KBM-7 (cell line): ENCODE results near the gene SMIM23.

Experiments used
- DNase-seq: peaks from one replicate; pipeline ENCODE4 v3.0.0-alpha.2; 2015
- in situ Hi-C: fragments of 300-500 bp; cut with MboI; formaldehyde crosslinking; loops from 2 replicates; pipeline ENCODE4 v1.14.3; 2020; ENCODE audit warnings: low sequenced_read_pairs, low pct_unique_long_range_greater_than_20kb, mixed read lengths

The SMIM23 gene

DNA sequence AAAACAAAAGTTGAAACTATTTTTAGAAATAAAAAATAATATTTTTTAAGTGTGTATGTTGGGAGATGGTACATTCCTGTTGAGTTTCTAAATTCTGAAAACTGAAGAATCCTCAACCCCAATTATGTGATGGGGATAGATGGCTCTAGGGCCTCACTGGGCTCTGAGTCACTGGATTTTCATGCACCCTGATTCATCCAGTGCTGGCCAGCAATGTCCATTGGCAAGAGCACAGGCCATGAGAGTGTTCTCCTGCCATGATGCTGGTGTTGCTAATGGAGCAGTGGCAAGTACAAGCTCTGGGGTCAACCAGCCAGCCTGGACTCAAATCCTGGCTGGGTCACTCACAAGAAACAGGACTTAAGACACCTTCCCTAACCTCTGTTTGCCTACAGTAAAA lies 23.3 kb downstream of the SMIM23 start:
- in situ Hi-C loops = no loop called here
- no peak for DNase-seq

DNA sequence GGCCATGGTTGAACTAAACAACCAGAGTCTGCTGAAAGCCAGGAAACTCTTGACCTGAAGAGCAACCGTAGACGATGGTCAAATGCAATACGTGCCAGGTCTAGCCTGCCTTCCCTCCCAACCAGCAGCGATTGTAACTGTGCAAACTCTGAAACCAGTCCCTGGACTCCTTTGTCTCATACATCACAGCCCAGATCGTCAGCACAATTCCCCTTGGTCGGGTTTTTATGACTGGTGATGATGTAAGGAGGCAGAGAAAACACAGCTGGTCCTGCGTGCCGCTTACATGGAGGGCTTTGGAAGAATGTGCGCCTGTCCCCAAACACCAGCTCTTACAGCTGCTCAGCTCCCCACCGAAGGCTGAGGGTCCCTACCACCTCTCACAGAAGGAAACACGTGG lies 24.6 kb downstream of the SMIM23 start:
- in situ Hi-C loops = no loop called here
- no peak for DNase-seq

DNA sequence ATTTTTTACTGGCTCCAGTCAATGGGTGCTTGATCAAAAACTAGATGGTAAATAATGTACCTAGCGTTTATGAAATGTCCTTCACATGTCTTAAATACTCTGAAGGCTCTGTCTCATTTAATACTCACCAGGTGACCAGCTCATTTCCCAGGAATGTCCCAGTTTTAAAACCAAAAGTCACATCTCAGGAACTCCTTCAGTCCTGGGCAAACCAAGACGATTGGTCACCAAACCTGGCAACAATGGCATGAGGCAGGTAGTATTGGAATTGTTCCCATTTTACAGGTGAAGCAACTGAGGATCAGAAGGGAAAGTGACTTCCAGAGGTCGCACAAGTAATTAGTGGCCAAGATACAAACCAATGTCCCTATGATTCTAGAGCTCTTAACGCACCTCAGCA lies 27.7 kb downstream of the SMIM23 start:
- in situ Hi-C loops = no loop called here
- no peak for DNase-seq

DNA sequence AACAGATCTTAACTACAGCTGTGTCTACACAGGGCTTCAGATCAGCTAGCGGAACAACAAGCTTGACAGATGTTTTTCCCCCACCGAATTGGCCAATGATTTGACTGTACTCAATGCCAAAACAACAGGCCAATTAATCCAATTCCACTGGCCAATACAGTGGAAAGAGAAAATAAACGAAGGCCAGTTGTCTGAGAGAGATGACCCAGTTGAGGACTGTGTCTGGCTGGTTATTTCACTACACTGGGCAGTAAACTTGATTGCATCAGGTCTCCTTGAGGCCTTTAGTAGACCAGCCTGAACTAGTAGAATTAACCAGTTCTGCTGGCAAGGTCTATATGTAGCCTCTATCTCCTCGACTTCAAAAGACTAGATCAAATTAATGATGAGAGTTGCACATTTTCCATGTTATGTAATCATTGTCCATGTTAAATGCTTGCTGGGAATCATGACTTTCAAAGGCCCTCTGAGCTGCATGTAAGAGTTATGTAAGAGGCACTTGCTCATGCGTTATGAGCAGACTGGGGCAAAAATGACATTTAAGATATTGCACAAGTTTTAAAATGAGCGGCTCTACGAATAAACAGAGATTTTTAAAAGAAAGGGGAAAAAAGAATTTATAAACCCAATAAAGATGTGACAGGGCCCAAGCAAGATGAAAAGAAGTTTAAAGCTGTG lies 28.3 kb downstream of the SMIM23 start:
- DNase-seq = no peak
- in situ Hi-C loops = no loop called here

DNA sequence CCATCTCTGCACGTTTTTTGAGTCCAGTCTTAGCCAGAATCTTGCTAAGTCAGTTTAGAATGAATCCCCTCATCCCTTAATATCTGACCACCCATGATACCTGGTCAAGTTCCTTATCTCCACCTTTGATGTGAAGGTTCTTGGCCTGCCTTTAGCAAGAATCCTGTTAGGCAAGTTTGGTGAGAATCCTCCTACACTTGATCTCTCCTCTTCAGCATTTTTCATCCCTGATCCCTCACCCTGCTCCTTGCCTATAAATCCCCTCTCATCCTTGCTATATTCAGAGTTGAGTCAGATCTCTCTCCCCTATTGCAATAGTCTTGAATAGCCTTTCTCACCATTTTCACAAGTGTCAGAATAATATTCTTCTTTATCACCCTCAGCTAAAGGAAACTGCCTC lies 31.0 kb downstream of the SMIM23 start:
- in situ Hi-C loops = no loop called here
- no peak for DNase-seq

DNA sequence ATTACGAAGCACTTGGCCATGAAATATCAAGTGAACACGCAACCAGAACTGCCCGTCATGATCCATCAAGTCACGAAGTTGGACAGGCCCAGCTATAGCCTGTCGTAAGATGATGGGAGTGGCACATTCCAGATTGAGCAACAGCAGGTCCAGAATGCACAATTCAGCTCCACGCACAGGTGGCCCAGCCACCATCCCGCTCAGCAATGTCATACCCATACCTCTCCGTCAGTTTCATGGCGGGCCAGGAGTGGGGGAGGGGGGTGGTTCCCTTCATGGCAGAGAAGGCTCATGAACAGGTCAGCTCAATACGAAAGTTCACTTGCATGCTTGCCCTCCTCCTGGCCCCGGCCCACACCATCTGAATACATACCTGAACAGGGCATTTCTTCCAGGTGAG lies 34.9 kb downstream of the SMIM23 start:
- no peak for DNase-seq
- in situ Hi-C loops = no loop called here

DNA sequence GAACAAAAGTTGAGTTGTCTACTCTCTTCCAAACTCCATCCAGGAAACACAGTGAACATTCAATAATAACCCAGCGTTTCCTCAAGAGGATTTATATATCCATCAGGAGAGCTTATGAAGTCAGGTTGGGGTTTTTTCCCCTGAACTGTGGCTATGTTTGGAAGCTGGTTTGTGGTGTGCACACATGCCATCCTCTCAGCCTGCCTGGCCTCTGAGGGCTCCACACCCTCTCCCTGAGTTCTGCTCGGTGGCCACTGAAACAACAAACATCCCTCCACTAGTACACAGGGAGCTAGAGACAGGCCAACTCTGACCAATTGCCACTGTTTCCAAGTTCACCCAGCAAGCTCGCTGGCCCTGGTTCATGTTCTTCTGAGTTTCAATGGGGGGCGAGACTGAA lies 35.7 kb downstream of the SMIM23 start:
- in situ Hi-C loops = no loop called here
- DNase-seq = no peak

DNA sequence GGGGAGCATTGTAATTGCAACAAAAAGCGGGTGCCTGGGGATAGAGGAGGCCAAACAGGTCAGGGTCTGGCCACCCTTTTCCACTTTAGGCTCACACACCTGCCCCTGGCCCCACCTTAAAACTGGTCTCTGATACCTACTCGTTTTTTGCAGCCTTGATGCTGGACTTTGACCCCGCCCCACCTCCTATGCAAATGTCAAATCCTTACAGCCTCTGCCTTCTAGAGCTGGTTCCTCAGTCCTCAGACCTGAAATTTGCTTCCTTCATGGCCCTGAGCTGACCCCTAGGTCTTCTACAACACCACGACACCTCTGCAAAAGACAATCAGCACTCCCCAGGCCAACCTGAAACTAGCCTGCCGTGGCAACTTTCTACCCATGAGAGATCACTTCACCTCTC lies 37.7 kb downstream of the SMIM23 start:
- no peak for DNase-seq
- in situ Hi-C loops = no loop called here

DNA sequence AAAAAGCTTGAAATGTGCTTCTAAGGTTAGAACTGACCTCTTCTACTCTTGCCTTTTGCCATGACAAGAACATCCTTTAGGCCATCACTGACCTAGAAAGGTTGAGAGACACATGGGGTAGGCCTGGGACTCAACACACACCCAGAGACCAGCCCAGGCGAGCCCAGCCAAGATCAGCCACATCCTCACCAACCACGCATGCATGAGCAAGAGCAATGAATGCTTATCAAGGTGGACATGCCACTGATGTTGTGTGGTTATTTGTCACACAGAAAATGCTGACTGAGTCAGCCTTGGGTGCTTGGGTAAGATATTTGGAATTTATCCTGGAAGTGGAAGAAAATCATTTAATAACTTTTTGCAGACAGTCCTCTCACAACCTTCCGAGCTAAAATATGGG lies 39.4 kb downstream of the SMIM23 start:
- DNase-seq = no peak
- in situ Hi-C loops = no loop called here

DNA sequence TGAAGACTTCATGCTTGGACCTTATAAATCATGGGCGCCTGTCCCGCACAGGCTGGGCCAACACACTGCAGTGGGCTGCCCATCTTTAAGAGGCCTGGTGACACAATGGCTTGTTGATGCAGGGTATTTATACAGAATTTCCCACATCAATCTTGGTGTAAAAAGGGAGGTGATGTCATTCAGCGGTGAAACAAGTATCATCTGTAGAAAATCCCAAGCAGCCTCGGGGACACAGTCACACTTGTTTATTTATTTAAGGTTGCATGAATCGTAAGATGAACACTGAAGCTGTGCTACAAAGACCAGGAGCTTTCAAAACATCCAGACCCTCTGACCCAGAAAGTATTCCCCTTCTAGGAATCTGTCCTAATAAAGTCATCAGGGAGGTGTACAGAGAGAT lies 40.5 kb downstream of the SMIM23 start:
- in situ Hi-C loops = no loop called here
- DNase-seq = no peak

DNA sequence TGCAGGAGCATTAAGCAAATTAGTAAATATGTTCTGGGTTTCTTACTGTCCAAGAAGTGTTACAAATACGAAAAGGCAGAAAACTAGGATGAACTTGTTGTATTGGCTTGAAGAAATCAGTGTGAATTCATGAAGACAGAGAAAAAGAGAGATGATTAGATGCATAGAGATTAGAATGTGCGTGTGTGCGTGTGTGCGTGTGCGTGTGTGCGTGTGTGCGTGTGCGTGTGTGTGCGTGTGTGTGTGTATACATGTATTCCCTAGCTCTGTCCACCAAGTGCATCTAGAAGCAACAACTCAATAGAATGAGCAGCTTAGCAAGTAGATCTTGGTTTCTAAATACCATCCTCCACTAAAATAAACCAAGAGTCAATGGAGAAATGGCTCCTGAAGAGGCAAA lies 41.5 kb downstream of the SMIM23 start:
- in situ Hi-C loops = no loop called here

DNA sequence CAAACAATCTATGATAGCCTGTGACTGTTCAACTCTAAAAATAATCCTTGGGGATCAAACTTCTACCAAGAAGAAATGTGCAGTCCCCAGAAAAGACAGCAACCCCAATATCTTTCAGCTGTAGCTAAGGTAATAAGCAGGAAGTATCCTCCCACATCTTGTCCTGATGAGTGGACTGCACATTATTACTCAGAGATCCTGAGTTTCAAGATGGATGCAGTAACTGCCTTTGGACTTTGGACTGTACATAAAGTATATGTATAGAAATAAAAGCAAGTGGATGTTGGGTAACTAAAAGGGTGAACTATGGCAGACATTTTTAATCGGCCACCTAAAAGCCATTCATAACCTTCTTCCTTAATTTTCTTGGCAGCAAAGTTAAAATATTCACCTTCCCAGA lies 45.1 kb downstream of the SMIM23 start:
- no peak for DNase-seq
- in situ Hi-C loops = no loop called here

More for the DNA sequence above, 41.5 kb downstream of the SMIM23 start:
- DNase-seq = no peak

DNA sequence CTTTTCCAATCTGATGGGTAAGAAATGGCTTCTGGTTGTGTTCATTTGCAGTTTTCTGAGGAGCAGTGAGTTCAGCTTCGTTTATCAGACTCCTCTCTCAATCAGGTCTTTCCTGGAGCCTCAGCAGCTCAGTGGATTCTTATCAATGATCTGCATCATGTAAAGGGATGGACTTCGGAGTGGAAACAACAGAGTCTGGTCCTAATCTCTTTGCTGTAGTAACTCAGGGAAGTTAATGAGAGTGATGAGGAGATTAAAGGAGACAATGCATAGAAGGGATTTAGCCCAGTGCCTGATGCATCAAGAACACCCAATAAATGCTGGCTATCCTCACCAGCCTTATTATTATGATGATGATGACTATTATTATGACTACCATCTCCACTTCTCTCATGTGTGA lies 47.2 kb downstream of the SMIM23 start:
- in situ Hi-C loops = no loop called here
- no peak for DNase-seq

DNA sequence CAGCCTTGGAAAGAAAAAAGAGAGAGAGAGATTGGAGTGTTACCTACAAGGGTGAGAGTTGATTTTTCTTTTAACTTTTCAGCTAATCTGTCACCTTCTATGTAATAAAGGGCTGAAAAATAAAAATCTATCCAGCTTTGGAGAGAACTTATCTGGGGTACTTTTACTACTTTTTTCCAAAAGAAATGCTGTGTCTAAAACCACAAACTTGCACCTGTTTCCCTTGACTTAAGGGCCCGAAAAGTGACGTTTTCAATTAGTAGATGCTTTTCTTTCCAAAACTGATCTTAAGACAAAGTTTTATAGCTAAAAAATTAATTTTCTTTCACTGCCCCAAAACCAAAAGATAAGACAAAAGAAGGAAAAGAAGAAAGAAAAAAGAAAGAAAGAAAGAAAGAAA lies 48.8 kb downstream of the SMIM23 start:
- in situ Hi-C loops = no loop called here

DNA sequence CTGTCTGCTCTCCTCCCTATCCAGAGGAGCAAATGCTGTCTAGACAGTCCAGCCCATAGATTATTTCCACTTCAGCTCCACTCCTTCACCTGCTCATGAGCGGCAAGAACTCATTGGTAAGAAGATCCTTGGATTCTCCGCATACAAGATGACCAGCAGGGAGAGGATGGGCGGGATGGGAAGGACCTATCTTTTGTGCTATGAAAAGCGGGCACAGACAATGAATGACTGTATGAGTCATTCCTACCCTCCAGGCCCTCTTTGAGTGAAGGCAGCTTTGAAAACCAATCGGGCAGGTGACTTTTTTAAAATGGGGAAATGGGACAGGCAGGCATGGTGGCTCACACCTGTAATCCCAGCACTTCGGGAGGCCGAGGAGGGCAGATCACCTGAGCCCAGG lies 49.4 kb downstream of the SMIM23 start:
- DNase-seq = no peak
- in situ Hi-C loops = no loop called here

More for the DNA sequence above, 48.8 kb downstream of the SMIM23 start:
- DNase-seq = no peak

DNA sequence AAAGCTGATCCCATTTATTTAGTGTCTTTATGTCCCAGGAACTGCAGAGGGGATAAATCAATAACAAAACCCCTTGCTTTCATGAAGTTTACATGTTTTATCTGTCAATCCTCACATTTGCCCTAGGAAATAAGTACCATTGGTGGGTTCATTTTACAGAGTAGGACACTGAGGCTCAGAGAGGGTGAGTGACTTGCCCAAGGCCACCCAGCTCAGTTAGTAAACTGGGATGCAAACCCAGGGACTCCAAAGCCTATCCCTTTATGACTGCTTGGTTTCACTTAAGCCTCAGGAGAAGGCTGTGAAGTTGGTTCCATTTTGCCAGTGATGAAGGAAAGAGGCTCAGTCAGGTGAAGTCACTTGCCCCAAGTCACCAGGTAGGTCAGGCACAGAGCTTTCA lies 51.9 kb downstream of the SMIM23 start:
- no peak for DNase-seq
- in situ Hi-C loops = no loop called here

DNA sequence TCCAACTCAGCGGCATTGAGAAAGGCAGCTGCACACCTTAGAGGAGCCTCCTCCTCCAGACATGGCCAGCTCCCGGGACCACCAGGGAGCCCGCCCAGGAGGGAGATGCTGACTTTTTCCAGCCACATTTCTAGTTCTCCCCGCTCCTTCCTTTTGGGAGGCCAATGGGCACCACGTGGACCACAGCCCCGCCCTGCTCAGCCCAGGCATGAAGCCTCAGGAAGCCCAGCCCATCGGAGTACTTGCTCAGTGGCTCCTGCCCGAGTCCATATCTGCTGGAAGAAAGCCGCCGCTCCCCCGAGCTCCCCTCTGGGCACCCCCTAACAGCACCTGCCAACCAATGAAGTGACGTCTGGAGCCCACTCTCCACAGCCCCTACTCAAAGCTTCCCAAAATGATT lies 52.4 kb downstream of the SMIM23 start:
- in situ Hi-C loops = no loop called here
- no peak for DNase-seq

DNA sequence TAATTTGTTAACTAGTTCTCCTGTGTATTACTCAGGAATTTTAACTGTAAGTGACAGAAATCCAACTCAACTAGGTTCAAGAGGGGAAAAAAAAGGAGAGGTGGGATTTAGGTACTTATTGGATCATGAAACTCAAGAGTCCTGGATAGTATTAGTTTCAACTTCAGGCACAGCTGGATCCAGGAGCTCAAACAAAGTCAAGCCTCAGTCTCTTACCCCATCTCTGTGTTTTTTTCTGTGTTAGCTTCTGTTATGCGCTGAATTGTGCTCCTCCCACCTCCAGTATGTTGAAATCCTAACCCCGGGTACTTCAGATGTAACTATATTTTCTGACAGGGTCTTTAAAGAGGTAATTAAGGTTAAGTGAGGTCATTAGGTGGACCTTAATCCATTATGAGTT lies 53.5 kb downstream of the SMIM23 start:
- DNase-seq = no peak
- in situ Hi-C loops = no loop called here

DNA sequence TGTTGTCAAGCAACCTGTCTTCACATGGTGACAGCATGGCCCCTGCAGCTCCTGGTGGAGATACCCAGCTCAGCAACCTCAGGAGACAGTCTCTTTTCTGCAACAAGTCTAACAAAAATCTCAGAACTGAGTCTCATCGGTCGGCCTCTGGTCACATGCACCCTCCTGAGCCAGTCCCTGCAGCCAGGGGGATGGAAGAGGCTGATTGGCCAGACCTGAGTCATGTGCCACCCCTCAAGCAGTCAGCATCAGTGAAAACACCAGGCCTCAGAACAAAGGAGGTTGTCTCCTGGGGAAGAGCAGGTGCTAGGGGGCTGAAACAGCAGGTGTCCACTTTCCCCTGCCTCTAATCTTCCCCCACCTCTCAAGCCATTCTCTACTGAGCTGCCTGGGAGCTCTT lies 54.4 kb downstream of the SMIM23 start:
- peak; percentile 28 for DNase-seq
- in situ Hi-C loops = no loop called here
